Retinal pigment epithelial cell (primary cell): ENCODE measurements around the gene HSD17B14.
"Not testable (repeated sequence)": the region's sequence is repeated elsewhere in the genome, so short reads cannot be mapped to it uniquely, and the experiment has no call there.

ENCODE experiments used
- DNase-seq: peaks from one replicate; pipeline ENCODE4 v3.0.0-alpha.2; 2010; ENCODE audit warnings: low read depth
- H3K4me3 ChIP-seq: 2 replicates; pipeline ENCODE4 v1.5.1; 2011; ENCODE audit warnings: mild to moderate bottlenecking, low read length, control low read depth, moderate library complexity
- CTCF ChIP-seq: conservative IDR thresholded peaks from 2 replicates; pipeline ENCODE4 v1.5.1; 2011; ENCODE audit warnings: low read depth, low read length, control low read depth, inconsistent platforms

Gene HSD17B14

GRCh38 chr19:48877855-48878195, 41.5 kb upstream of the HSD17B14 start:
- no peak for DNase-seq
- no peak for TF ChIP-seq CTCF
- H3K4me3 ChIP-seq = no peak overlapping the region

DNA sequence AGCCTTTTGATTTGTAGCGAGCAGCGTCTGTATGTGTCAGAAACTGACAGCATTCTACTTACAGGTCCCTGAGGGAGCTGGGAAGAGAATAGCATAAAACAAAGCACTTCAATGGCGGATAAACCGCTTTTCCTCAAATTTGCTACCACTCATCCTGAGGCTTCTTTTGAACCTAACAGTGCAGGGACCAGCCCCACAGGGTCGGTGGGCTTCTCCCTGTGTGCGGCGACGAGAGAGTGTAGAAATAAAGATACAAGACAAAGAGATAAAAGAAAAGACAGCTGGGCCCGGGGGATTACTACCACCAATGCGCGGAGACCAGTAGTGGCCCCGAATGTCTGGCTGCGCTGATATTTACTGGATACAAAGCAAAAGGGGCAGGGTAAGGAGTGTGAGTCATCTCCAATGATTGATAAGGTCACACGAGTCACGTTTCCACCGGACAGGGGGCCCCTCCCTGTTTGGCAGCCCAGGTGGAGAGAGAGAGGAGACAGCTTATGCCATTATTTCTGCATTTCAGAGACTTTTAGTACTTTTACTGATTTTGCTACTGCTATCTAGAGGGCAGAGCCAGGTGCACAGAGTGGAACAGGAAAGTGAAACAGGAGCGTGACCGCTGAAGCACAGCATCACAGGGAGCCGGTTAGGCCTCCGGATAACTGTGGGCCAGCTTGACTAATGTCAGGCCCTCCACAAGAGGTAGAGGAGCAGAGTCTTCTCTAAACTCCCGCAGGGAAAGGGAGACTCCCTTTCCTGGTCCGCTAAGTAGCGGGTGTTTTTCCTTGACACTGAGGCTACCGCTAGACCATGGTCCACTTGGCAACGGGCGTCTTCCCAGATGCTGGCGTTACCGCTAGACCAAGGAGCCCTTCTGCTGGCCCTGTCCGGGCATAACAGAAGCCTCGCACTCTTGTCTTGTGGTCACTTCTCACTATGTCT, 40.0 kb upstream of the HSD17B14 start:
- peak overlapping the region; percentile 100 for H3K4me3 ChIP-seq
- DNase-seq = not testable (repeated sequence)

GRCh38 chr19:48874303-48875135, 38.2 kb upstream of the HSD17B14 start:
- peak overlapping the region; percentile 100 for H3K4me3 ChIP-seq
- DNase-seq = no peak

GRCh38 chr19:48873476-48874302, 37.4 kb upstream of the HSD17B14 start:
- DNase-seq = no peak
- H3K4me3 ChIP-seq = peak overlapping the region; percentile 100
- TF ChIP-seq CTCF = no peak

More at GRCh38 chr19:48874303-48875135, 38.2 kb upstream of the HSD17B14 start:
- TF ChIP-seq CTCF = no peak

GRCh38 chr19:48872884-48873475, 36.7 kb upstream of the HSD17B14 start:
- no peak for TF ChIP-seq CTCF
- peak overlapping the region; percentile 100 for H3K4me3 ChIP-seq
- peak; percentile 88 for DNase-seq

- no peak for TF ChIP-seq CTCF
- peak; percentile 84 for DNase-seq
- H3K4me3 ChIP-seq = peak within 1 kb of the TSS; percentile 100
These were observed 36.0 kb upstream of the HSD17B14 start, which contains the start of gene PPP1R15A for GRCh38 chr19:48872182-48872883. Gene PPP1R15A (plus strand): TSS chr19:48872421. CDS start chr19:48873234, 813 bp downstream.

GRCh38 chr19:48871471-48872181, 35.3 kb upstream of the HSD17B14 start:
- peak overlapping the region; percentile 20 for H3K4me3 ChIP-seq

More at GRCh38 chr19:48871471-48872181, 35.3 kb upstream of the HSD17B14 start:
- not testable (repeated sequence) for DNase-seq
